Measurements from ENCODE around the gene EMCN. TPM values are rescaled to one million over a fixed set of nuclear protein-coding genes. Genes with fewer than 3 reads are reported as not detected.

Gene EMCN
- total RNA-seq, 1 experiment from 2014 or later = not detected

DNA sequence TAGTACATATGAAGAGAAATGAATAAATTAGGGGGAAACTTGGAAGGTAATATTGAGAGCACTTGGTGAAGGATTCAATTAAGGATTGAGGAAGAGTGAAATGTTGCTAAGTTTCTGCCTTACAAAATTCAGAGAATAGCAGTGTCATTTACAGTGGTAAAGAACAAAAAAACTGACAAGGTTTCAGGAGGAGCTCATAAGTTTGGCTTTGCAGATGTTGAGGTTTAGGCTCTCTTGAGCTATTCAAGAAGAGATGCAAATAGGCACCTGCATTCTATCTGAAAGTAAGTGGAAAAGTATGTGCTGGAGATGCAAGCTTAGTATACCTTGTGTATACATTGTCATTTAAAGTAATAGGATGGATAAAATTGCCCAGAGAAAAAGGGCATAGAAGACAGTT, 22.3 kb upstream of the EMCN start (continued):
- TF ChIP-seq, protein P1, sequence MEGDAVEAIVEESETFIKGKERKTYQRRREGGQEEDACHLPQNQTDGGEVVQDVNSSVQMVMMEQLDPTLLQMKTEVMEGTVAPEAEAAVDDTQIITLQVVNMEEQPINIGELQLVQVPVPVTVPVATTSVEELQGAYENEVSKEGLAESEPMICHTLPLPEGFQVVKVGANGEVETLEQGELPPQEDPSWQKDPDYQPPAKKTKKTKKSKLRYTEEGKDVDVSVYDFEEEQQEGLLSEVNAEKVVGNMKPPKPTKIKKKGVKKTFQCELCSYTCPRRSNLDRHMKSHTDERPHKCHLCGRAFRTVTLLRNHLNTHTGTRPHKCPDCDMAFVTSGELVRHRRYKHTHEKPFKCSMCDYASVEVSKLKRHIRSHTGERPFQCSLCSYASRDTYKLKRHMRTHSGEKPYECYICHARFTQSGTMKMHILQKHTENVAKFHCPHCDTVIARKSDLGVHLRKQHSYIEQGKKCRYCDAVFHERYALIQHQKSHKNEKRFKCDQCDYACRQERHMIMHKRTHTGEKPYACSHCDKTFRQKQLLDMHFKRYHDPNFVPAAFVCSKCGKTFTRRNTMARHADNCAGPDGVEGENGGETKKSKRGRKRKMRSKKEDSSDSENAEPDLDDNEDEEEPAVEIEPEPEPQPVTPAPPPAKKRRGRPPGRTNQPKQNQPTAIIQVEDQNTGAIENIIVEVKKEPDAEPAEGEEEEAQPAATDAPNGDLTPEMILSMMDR (IDR thresholded peaks at IDR 0.05) = no peak
- TF ChIP-seq, protein P2, sequence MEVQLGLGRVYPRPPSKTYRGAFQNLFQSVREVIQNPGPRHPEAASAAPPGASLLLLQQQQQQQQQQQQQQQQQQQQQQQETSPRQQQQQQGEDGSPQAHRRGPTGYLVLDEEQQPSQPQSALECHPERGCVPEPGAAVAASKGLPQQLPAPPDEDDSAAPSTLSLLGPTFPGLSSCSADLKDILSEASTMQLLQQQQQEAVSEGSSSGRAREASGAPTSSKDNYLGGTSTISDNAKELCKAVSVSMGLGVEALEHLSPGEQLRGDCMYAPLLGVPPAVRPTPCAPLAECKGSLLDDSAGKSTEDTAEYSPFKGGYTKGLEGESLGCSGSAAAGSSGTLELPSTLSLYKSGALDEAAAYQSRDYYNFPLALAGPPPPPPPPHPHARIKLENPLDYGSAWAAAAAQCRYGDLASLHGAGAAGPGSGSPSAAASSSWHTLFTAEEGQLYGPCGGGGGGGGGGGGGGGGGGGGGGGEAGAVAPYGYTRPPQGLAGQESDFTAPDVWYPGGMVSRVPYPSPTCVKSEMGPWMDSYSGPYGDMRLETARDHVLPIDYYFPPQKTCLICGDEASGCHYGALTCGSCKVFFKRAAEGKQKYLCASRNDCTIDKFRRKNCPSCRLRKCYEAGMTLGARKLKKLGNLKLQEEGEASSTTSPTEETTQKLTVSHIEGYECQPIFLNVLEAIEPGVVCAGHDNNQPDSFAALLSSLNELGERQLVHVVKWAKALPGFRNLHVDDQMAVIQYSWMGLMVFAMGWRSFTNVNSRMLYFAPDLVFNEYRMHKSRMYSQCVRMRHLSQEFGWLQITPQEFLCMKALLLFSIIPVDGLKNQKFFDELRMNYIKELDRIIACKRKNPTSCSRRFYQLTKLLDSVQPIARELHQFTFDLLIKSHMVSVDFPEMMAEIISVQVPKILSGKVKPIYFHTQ (CRISPR knock-in tag; IDR thresholded peaks at IDR 0.05) = no peak
- TF ChIP-seq ZBTB21 (CRISPR knock-in tag; IDR thresholded peaks at IDR 0.05; ENCODE audit: borderline replicate concordance) (no peak), ZNF219 (CRISPR knock-in tag; IDR thresholded peaks at IDR 0.05; ENCODE audit: borderline replicate concordance) (no peak), ZNF232 (CRISPR knock-in tag; IDR thresholded peaks at IDR 0.05) (no peak), FOXK1 (CRISPR knock-in tag; IDR thresholded peaks at IDR 0.05) (no peak), KAT7 (CRISPR knock-in tag; IDR thresholded peaks at IDR 0.05; ENCODE audit: borderline replicate concordance) (no peak), GRHL2 (CRISPR knock-in tag; IDR thresholded peaks at IDR 0.05; ENCODE audit: insufficient replicate concordance, severe bottlenecking) (no peak), TCF7 (CRISPR knock-in tag; IDR thresholded peaks at IDR 0.05; ENCODE audit: low read depth) (no peak)
- TF ChIP-seq, protein P3, sequence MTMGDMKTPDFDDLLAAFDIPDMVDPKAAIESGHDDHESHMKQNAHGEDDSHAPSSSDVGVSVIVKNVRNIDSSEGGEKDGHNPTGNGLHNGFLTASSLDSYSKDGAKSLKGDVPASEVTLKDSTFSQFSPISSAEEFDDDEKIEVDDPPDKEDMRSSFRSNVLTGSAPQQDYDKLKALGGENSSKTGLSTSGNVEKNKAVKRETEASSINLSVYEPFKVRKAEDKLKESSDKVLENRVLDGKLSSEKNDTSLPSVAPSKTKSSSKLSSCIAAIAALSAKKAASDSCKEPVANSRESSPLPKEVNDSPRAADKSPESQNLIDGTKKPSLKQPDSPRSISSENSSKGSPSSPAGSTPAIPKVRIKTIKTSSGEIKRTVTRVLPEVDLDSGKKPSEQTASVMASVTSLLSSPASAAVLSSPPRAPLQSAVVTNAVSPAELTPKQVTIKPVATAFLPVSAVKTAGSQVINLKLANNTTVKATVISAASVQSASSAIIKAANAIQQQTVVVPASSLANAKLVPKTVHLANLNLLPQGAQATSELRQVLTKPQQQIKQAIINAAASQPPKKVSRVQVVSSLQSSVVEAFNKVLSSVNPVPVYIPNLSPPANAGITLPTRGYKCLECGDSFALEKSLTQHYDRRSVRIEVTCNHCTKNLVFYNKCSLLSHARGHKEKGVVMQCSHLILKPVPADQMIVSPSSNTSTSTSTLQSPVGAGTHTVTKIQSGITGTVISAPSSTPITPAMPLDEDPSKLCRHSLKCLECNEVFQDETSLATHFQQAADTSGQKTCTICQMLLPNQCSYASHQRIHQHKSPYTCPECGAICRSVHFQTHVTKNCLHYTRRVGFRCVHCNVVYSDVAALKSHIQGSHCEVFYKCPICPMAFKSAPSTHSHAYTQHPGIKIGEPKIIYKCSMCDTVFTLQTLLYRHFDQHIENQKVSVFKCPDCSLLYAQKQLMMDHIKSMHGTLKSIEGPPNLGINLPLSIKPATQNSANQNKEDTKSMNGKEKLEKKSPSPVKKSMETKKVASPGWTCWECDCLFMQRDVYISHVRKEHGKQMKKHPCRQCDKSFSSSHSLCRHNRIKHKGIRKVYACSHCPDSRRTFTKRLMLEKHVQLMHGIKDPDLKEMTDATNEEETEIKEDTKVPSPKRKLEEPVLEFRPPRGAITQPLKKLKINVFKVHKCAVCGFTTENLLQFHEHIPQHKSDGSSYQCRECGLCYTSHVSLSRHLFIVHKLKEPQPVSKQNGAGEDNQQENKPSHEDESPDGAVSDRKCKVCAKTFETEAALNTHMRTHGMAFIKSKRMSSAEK (CRISPR knock-in tag; IDR thresholded peaks at IDR 0.05; ENCODE audit: borderline replicate concordance) = no peak
- TF ChIP-seq, protein P4, sequence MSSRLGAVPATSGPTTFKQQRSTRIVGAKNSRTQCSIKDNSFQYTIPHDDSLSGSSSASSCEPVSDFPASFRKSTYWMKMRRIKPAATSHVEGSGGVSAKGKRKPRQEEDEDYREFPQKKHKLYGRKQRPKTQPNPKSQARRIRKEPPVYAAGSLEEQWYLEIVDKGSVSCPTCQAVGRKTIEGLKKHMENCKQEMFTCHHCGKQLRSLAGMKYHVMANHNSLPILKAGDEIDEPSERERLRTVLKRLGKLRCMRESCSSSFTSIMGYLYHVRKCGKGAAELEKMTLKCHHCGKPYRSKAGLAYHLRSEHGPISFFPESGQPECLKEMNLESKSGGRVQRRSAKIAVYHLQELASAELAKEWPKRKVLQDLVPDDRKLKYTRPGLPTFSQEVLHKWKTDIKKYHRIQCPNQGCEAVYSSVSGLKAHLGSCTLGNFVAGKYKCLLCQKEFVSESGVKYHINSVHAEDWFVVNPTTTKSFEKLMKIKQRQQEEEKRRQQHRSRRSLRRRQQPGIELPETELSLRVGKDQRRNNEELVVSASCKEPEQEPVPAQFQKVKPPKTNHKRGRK (CRISPR knock-in tag; IDR thresholded peaks at IDR 0.05; ENCODE audit: borderline replicate concordance) = no peak
- TF ChIP-seq, protein P5, sequence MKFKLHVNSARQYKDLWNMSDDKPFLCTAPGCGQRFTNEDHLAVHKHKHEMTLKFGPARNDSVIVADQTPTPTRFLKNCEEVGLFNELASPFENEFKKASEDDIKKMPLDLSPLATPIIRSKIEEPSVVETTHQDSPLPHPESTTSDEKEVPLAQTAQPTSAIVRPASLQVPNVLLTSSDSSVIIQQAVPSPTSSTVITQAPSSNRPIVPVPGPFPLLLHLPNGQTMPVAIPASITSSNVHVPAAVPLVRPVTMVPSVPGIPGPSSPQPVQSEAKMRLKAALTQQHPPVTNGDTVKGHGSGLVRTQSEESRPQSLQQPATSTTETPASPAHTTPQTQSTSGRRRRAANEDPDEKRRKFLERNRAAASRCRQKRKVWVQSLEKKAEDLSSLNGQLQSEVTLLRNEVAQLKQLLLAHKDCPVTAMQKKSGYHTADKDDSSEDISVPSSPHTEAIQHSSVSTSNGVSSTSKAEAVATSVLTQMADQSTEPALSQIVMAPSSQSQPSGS (CRISPR knock-in tag; IDR thresholded peaks at IDR 0.05; ENCODE audit: borderline replicate concordance, low read depth) = no peak

DNA sequence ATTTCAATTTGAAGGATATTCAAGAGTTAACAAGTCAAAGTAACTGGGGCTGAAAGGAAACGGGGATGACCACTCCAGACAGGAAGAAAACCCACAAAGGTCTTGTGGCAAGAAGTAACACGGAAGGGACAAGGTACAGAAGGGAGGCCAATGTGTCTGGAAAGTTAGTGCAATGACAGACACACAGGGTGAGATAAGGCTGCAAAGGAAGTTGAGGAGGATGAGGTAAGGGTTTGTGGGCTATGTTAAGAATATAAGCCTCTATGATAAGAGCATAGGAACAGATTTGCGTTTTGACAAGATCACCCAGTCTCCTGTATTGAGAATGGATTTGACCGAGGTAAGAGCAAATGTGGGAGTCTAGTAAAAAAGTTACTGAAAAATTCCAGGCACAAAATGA, 21.9 kb upstream of the EMCN start:
- no peak for TF ChIP-seq CREB1 (CRISPR knock-in tag; IDR thresholded peaks at IDR 0.05)
- Mint-ChIP-seq H3K36me3 (no peaks in the 10 kb centered on the region), H3K27me3 (ENCODE audit: low read depth) (no peaks in the 10 kb centered on the region), H3K9me3 (peaks cover 10% of the 10 kb centered on the region), H3K4me1 (peaks cover under 1% of the 10 kb centered on the region), H3K4me3 (no peak overlapping the region), H3K27ac (no peak overlapping the region)
- no peak for ATAC-seq
- ChIA-PET CTCF (no interaction called here), POLR2A (no interaction called here)
- no peak for DNase-seq (ENCODE audit: low spot score)
